ENCODE results near the gene AKT3.

GRCh38 chr1:243821177-243821680, 28.8 kb downstream of the AKT3 start:
- TF ChIP-seq POLR2A (IDR thresholded peaks at IDR 0.05) (no peak), CTCF (IDR thresholded peaks at IDR 0.05) (no peak)

Data from esophagus squamous epithelium (tissue), 4 donors.